ENCODE data around the gene FLOT1. TPM values are rescaled to one million over a fixed set of nuclear protein-coding genes. Genes with fewer than 3 reads are reported as not detected.

FLOT1 gene
- total and polyA plus RNA-seq, 9 of the 15 experiments (the other 6 are each of a cell fraction or from before 2014, with no cell fraction given) = 11.7 to 149 (median 118) TPM

- TF ChIP-seq CEBPG (CRISPR knock-in tag; IDR thresholded peaks at IDR 0.05) = peak; percentile 86
- peak; percentile 82 to 87 for TF ChIP-seq CEBPG (tag; conservative IDR thresholded peaks at IDR 0.05 in 1 of 2, IDR thresholded peaks at IDR 0.05 in 1 of 2)
- TF ChIP-seq BCOR (IDR thresholded peaks at IDR 0.05) = peak; percentile 45; the same call in 1 of the 2 replicates
- no peak for TF ChIP-seq RBM25 (IDR thresholded peaks at IDR 0.05; ENCODE audit: low read depth, low read length, severe bottlenecking)
- no peak for TF ChIP-seq CREBBP (IDR thresholded peaks at IDR 0.05; ENCODE audit: low read depth, low read length)
- no peak for TF ChIP-seq JUN (IDR thresholded peaks at IDR 0.05; ENCODE audit: borderline replicate concordance, low read depth, low read length)
- no peak for TF ChIP-seq JUN (CRISPR knock-in tag; IDR thresholded peaks at IDR 0.05; ENCODE audit: borderline replicate concordance)
- 0 out of 2 replicates have a peak, but pooled peaks have one; percentile 41 for TF ChIP-seq RUNX1 (IDR thresholded peaks at IDR 0.05; ENCODE audit: low read depth)
- TF ChIP-seq CHD2 (IDR thresholded peaks at IDR 0.05; ENCODE audit: low read depth, low read length) = no peak
- no peak for TF ChIP-seq GTF3C2 (IDR thresholded peaks at IDR 0.05; ENCODE audit: borderline replicate concordance, extremely low read depth, insufficient read length)
- peak; percentile 40; the same call in 1 of the 2 replicates for TF ChIP-seq ZBTB12 (CRISPR knock-in tag; IDR thresholded peaks at IDR 0.05)
- no peak for TF ChIP-seq HNRNPLL (IDR thresholded peaks at IDR 0.05; ENCODE audit: low read depth, low read length, poor library complexity, severe bottlenecking)
- TF ChIP-seq SPI1 (IDR thresholded peaks at IDR 0.05; ENCODE audit: borderline replicate concordance, low read depth, low read length) = no peak
- TF ChIP-seq DNMT1 (IDR thresholded peaks at IDR 0.05) = 0 out of 2 replicates have a peak, but pooled peaks have one; percentile 40
- TF ChIP-seq KDM4B (IDR thresholded peaks at IDR 0.05; ENCODE audit: borderline replicate concordance in 2 of 2, low read depth in 1 of 2) = peak in 1 of 2 experiments; percentile 75; a peak in 1 of 4 replicates
- TF ChIP-seq HNRNPL (IDR thresholded peaks at IDR 0.05; ENCODE audit: low read depth, low read length) = no peak
- TF ChIP-seq THAP12 (CRISPR knock-in tag; IDR thresholded peaks at IDR 0.05) = peak; percentile 94
- TF ChIP-seq CREB1 (IDR thresholded peaks at IDR 0.05) = peak; percentile 62; the same call in 1 of the 2 replicates
- peak; percentile 79 for TF ChIP-seq CREB1 (CRISPR knock-in tag; IDR thresholded peaks at IDR 0.05)
- peak; percentile 99 for TF ChIP-seq POLR2AphosphoS5 (IDR thresholded peaks at IDR 0.05; ENCODE audit: control insufficient read depth, insufficient read depth, low read depth, low read length)
- TF ChIP-seq RBM14 (IDR thresholded peaks at IDR 0.05; ENCODE audit: borderline replicate concordance, insufficient read depth, low read depth, low read length) = no peak
These were observed 22.4 kb downstream of the FLOT1 start, which contains the start of gene TUBB (continued) for GRCh38 chr6:30719791-30720737.
